Measurements from ENCODE around the gene TIMM13. TPM values are rescaled to one million over a fixed set of nuclear protein-coding genes. Genes with fewer than 3 reads are reported as not detected.
"Not testable (repeated sequence)": the region's sequence is repeated elsewhere in the genome, so short reads cannot be mapped to it uniquely, and the experiment has no call there.

Gene TIMM13
- total RNA-seq, 1 donor from 2014 or later, result 63.9 TPM

- ATAC-seq (no peak), DNase-seq (ENCODE audit: low spot score) (no peak)
Measured at GRCh38 chr19:2432131-2432848, 4.9 kb upstream of the TIMM13 start.

DNA sequence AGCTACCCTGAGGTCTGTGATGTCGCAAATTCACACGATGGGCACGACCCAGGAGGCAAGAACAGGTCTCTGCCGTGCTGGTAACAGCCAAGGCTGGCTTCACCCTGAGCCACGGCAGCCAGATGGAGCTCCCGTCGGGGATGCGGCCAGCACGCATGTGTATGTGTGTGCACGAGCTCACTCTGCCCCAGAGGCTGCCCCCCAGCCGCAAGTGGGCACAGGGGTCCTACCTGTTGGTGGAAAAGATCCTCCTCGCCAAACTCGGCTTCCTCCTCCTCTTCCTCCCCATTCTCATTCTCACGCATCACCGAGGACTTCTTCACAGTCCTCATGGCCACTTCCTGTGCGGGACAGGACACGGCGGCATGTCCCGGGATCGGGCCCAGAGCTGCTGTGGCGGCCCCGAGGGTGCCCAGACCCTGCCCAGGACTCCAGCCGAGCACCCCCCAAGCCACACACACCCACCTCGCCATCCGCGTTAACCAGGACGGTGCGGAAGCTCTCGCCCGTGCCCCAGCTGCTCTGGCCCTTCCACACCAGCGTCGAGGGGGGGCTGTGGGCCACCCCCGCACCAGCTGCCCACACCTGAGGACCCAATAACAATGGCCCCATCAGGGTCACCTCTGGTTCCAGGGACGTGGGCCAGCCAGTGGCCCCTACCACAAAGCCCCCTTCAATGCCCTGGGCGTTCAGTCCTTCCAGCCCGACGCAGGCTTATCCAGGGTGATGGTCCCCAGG lies 4.1 kb upstream of the TIMM13 start:
- DNase-seq (ENCODE audit: low spot score) (no peak), ATAC-seq (no peak)

DNA sequence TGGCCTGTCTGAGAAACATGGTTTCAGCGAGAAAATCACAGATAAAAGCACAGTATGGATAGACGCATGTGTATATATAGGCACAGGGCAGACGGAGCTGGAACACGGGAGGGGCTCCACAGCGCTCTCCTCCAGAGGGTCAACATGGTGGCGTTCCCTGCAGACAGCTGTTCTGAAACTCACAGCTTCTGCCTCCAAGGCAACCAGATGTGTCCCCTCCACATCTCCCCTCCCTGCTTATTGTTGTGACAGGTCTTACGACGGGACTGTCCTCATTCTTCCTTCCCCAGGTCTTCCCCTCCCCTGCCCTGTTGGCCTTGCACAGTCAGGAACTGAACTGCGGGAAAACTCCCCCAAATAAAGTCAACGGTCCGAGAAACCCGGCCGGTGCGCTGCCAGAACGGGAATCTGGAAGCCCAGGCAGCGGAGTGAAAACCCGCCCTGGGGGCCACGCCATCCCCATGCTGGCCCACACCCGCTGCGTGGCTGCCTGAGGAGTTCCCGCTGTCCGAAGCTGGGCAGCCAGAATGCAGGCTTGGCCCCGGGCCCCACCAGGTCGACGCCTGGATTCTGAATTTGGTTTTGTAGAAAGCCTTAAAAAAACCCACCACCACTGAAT lies 2.6 kb upstream of the TIMM13 start:
- DNase-seq (ENCODE audit: low spot score), result no peak
- no peak for ATAC-seq

DNA sequence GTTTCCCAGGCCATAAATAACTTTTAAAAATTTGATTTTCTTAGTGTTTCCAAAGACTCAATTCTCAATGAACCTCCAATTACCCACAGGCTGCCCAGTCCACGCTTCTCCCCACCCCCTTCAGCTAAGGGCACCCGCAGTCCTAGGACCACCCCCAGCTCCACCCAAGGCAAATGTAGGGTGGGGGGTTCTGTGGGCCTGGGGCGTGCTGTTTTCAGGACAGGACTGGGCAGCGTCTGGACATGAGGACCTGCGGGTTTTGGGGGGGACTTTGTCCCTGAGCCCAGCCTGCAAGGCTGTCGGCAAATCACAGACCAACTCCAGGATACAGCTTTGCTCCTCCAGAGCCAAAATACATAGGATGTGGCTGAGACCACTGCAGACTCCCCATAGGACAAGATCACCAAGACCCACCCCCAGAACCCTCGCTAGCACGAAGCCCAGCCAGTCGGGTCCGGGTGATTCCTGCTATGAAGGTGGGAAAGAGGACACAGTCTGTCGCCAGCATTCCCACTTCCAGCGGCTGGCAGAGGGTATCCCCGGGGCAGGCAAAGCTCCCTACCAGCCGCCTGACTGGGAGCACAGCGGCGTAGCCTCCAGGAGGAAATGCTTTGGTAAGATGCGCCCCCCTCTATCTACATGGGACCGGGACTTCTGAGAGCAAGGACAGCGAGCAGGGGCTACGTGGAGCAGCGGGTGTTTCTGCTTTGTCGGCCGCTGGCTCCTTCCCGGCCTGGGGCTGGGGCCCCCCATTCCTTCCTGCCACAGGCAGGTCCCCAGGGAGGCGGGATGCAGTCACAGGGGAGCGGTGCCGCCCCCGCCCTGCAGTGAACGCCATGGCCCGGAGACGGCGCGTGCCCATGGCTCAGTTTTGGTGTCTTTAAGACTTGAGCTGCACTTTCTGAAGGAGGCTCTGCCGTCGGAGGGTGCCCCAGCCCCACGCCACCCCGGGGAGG lies 1.6 kb upstream of the TIMM13 start:
- DNase-seq (ENCODE audit: low spot score) (peak; percentile 44), ATAC-seq (no peak)

DNA sequence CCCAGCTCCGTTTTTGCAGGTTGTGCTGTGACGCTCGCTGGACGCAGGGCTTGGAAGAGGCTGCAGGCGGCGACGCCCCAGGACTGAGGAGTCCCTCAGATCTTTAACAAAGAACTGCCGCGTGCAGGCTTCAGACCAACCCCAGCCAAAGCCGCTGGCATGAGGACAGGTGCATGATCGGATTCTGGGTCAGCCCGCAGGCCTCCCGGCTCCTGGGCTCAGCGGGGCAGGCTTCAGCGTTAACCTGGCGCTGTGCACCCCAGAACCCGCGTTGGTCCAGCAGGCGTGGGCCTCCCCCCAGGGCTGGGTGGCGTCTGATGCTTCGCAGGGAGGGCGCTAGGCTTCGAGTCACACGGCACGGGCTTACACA lies 920 bp upstream of the TIMM13 start:
- ATAC-seq (peak; percentile 25), DNase-seq (ENCODE audit: low spot score) (peak; percentile 55)

DNA sequence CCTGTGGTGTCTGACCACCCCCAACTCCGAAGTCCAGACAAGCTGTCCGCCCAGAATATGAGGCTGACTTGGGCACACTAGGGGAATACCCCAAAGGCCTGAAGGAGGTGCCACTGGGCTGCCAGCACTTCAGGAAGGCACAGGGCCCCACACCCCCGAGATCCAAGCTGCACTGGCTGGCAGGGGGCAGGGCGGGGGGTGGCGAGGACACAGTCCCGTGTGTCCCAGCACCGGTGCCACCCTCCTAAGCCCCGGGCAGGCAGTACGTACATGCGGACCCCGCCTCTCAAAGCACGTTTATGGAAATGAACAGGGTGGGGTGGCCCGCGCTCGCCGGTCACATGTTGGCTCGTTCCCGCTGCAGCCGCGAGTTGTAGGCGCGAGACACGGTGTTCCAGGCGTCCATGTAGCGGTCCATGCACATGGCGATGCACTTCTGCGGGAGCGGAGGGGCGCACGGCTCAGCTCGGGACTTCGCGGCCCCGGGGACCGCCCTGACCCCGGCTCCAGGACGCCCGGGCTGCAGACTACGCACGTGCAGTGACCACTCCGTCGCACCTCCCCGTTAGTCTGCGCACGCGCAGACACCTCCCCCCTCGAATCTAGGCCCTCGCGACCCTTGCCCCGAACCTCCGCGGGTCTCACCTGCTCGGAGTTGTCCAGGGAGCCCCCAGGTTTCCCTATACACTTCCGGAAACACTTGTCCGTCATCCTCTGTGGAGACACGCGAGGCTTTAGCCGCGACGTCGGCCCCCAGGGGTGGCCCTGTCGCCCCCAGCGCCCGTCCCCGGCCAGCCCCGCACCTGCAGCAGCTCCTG lies 566 bp downstream of the TIMM13 start:
- ATAC-seq (peak; percentile 56), DNase-seq (ENCODE audit: low spot score) (peak; percentile 74)

GRCh38 chr19:2425622-2426581 lies 1.5 kb downstream of the TIMM13 start:
- no peak for DNase-seq (ENCODE audit: low spot score)

DNA sequence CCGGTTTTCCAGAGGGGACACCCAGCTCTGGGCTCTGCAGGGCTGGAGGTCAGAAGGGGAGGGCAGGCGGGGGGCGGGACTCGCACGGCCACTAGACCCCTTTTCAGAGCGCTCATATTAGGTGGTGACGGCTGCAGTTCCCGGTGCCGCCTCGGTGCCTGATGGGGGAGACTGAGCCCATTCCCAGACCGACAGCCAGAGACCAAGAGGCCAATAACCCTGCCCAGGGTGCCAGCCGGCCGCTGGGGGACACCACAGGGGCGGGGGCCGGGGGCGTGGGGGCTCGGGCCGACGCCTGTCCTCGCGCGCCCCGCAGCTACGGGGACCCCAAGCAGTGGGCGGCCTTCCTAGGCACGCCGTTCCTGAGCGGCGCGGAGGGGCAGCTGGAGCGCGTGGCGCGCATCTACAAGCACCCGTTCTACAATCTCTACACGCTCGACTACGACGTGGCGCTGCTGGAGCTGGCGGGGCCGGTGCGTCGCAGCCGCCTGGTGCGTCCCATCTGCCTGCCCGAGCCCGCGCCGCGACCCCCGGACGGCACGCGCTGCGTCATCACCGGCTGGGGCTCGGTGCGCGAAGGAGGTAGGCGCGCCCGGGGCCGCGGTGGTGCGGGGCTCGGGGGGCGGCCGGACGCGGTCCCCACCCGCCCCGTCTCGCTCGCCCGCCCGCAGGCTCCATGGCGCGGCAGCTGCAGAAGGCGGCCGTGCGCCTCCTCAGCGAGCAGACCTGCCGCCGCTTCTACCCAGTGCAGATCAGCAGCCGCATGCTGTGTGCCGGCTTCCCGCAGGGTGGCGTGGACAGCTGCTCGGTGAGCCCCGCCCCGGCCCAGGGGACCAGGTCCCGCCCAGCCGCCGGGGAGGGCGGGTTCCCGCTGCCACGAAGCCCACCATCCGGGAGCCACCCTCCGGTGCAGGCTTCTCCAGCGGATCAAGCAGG lies 2.4 kb downstream of the TIMM13 start:
- ATAC-seq (no peak), DNase-seq (ENCODE audit: low spot score) (peak; percentile 45)

More at GRCh38 chr19:2425622-2426581, 1.5 kb downstream of the TIMM13 start:
- no peak for ATAC-seq

- DNase-seq (ENCODE audit: low spot score) (peak; percentile 46), ATAC-seq (no peak)
Measured at GRCh38 chr19:2423915-2424685, 3.3 kb downstream of the TIMM13 start.

DNA sequence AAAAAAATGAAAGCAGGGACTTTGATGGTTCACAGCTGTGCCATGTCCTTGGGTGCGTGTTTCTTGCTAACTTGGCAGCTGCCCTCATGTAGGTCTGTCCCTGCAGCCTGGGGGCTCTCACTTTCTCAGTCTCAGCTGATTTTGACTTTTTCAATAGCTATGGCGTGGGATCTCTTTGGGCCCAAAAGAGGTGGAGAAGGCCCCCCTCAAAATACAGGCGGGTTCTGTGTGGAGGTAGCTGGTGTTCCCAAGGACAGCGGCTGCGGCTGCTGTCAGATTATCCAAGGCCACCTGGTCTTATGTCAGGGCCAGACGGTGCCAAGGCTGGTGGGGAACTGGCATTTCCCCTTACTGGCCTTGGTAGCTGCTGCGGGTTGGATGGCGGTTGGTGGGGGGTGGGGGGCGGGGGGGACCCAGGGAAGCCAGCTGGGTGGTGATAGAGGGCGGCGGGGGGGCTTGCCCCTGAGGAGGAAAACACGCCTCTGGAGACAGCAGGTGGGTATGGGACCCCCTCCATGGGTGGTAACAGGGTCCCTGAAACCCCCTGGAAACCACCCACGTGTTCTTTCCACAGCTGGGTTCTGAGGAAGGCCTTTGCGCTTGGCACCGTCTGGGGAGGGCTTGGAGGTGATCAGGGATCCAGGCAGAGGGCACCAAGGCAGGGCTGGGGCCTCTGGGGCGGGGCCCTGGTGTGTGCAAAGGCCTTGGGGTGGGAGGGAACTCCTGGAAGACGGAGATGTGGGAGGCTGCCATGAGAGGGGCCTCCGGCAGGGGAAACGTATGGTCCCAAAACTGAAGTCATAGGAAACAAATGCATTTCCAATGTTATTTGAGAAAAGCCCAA lies 4.1 kb downstream of the TIMM13 start:
- ATAC-seq, result no peak
- DNase-seq (ENCODE audit: low spot score), result peak; percentile 45

GRCh38 chr19:2421581-2422306 lies 5.6 kb downstream of the TIMM13 start:
- DNase-seq (ENCODE audit: low spot score) (no peak), ATAC-seq (no peak)

- DNase-seq (ENCODE audit: low spot score) (no peak), ATAC-seq (no peak)
Measured at GRCh38 chr19:2420490-2420889, 6.9 kb downstream of the TIMM13 start.

DNA sequence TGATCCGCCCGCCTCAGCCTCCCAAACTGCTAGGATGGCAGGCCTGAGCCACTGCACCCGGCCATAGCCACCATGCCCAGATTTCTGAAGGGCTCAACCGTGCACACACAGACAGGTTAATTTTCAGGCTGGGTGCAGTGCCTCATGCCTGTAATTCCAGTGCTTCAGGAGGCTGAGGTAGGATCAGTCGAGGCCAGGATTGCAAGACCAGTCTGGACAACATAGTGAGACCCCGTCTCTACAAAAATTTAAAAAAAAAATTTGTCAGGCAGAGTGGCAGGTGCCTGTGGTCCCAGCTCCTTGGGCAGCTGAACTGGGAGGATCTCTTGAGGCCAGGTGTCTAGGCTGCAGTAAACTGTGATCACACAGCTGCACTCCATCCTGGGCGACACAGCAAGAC lies 7.6 kb downstream of the TIMM13 start:
- DNase-seq (ENCODE audit: low spot score) (no peak), ATAC-seq (no peak)

GRCh38 chr19:2417881-2418406 lies 9.4 kb downstream of the TIMM13 start:
- ATAC-seq (no peak), DNase-seq (ENCODE audit: low spot score) (no peak)

DNA sequence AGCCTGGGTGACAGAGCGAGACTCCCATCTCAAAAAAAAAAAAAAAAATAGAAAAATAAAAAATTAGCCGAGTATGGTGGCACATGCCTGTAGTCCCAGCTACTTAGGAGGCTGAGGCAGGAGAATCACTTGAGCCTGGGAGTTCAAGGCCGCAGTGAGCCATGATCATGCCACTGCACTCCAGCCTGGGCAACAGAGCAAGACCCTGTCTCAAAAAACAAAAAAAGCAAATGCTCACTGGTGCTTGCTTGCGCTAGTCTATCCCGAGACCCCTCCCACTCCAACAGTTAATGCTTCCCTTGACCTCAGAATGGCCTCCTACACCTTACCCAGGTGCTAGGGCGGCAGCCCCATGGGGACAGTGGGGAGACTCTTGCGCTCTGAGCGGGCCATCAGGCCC lies 9.9 kb downstream of the TIMM13 start:
- peak; percentile 5 for ATAC-seq
- DNase-seq (ENCODE audit: low spot score), result not testable (repeated sequence)

All from left lobe of liver (tissue), 2 donors.